AG04449 (cell line): ENCODE measurements around the gene RMND1.
A peak's percentile ranks its signal among the peaks of the same experiment; 100 is the strongest.

Experiments used
- CTCF ChIA-PET: fragments of 350-600 bp; formaldehyde crosslinking; extraction: SDS; loops from one replicate; lab custom pipeline; 2021; ENCODE audit warnings: antibody characterized with exemption; lab: Yijun Ruan, JAX
- POLR2A ChIA-PET: fragments of 400-600, 350-600 bp; formaldehyde crosslinking; extraction: SDS; loops from one replicate; lab custom pipeline; 2020; ENCODE audit warnings: antibody characterized with exemption, inconsistent platforms; lab: Yijun Ruan, JAX
- DNase-seq: peaks from one replicate; pipeline ENCODE4 v3.0.0-alpha.2; 2010; ENCODE audit warnings: low read depth, low spot score
- H3K4me3 ChIP-seq: 2 replicates; pipeline ENCODE4 v1.5.1; 2011; ENCODE audit warnings: low read depth, mild to moderate bottlenecking, control low read depth, low read length
- CTCF ChIP-seq: IDR thresholded peaks from one replicate; pipeline ENCODE4 v1.5.1; 2011; ENCODE audit warnings: mild to moderate bottlenecking, moderate library complexity, low read length, control low read depth, inconsistent platforms; ENCODE audit not compliant: insufficient read depth; ENCODE audit errors: missing control alignments

RMND1 gene

DNA sequence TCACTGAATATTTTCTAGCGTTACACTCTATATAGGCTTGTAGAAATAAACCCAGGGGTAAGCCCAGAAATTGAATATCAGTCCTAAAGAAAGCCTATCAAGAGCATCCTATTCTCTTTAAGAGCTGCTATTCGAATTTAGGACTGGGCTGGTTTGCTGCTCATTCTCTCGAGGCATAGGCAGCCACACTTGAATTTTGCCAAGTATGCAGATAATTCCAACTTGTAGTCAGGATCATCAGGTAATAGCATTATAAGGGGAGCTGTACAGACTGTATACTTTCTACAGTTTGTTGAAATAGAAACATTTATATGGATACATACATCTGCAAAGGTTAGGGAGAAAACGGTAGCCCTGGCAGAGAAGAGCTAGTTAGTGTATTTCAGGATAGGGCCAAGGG lies 58.5 kb downstream of the RMND1 start:
- peak overlapping the region; percentile 9; the same call in 1 of the 2 replicates for H3K4me3 ChIP-seq
- CTCF ChIA-PET, result interaction anchor here (1.0 to 5.6 kb wide), 2 partner anchors 12 to 41 kb away, joined by 3 to 49 read pairs; no protein-coding TSS in a partner anchor
- POLR2A ChIA-PET, result no interaction called here

GRCh38 chr6:151392427-151392826 lies 59.5 kb downstream of the RMND1 start:
- H3K4me3 ChIP-seq, result peak overlapping the region; percentile 79
- ChIA-PET CTCF (interaction anchor here (1.0 to 5.6 kb wide), 2 partner anchors 13 to 42 kb away, joined by 3 to 49 read pairs; no protein-coding TSS in a partner anchor), POLR2A (no interaction called here)
- no peak for TF ChIP-seq CTCF
- DNase-seq, result no peak

More for the DNA sequence above, 58.5 kb downstream of the RMND1 start:
- TF ChIP-seq CTCF, result no peak
- DNase-seq, result no peak

- CTCF ChIA-PET, result interaction anchor here (1.8 kb wide), 1 partner anchor 14 kb away, joined by 6 read pairs; no protein-coding TSS in a partner anchor
- POLR2A ChIA-PET, result no interaction called here
- H3K4me3 ChIP-seq, result peak within 1 kb of the TSS; percentile 79
- DNase-seq, result no peak
- no peak for TF ChIP-seq CTCF
Observed at GRCh38 chr6:151391471-151392413, 60.2 kb downstream of the RMND1 start, which contains the start of gene ZBTB2. Gene ZBTB2, minus strand, starts transcription at chr6:151391559. Its CDS starts 17,922 bp downstream, at chr6:151373637.

DNA sequence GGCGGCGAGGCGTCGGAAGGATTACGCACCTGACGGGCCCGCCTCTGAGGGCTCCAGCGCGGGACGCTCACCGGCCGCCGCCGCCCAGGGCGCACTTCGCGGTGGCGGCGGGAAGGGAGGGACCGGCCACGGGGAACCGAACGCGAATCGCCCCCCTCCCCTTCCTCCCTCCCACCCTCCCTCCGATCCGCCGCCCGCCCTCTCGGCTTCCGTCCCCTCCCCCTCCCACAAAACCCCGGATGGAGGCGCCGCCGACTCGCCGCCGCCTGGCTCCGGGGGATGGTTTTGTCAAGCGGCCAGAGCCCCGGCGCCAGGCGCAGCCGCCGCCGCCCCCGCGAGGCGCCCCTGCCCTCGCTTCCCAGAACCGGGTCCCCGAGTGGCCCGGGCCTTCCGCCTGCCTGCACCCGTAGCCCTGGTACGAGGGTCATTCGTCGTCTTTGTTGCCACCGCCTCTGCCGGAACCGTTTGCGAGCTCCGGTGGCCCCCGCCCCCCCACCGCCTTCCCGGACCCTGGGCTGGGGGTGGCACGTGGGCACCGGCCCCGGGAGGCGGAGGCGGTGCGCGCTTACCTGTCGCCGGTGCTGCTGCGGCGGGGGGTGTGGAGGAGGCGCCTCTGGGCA lies 61.0 kb downstream of the RMND1 start:
- ChIA-PET CTCF (interaction anchor here (1.8 kb wide), 1 partner anchor 15 kb away, joined by 6 read pairs; no protein-coding TSS in a partner anchor), POLR2A (interaction anchor here (0.6 to 1.7 kb wide), 2 partner anchors 55 to 350 kb away, joined by 3 to 9 read pairs; no protein-coding TSS in a partner anchor)
- peak overlapping the region; percentile 79 for H3K4me3 ChIP-seq
- no peak for DNase-seq
- no peak for TF ChIP-seq CTCF

DNA sequence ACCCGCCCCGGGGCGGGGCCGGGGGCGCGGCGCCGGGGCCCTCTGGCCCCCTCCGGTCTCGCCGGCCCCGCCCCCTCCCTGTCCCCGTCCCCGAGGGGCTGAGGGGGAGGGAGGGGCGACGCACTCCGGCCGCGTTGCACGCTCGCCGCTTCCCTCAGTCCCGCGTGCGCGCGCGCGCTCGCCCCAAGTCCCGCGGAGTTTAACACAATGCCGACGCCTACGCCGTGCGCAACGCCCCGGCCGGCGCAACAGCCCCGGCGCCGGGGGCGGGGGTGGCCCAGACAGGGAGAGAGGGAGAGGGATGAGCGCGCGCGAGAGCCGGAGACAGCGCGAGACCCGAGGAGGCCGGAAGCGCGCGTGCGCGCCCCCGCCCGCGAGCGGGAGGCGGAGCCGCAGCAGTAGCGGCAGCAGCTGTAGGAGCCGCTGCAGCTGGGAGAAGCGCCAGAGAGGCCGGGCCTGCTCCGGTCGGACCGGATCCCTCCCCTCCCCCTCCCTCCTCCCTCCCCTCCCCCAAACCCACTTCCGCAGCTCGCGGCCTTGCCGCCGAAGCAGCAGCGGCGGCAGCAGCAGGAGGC lies 61.6 kb downstream of the RMND1 start:
- TF ChIP-seq CTCF, result no peak
- POLR2A ChIA-PET, result interaction anchor here (0.6 to 1.7 kb wide), 3 partner anchors 55 to 349 kb away, joined by 3 to 9 read pairs (median 8); partner anchors contain the start of gene RMND1
- peak; percentile 77 for DNase-seq
- CTCF ChIA-PET, result interaction anchor here (1.8 kb wide), 1 partner anchor 16 kb away, joined by 6 read pairs; no protein-coding TSS in a partner anchor
- peak overlapping the region; percentile 79 for H3K4me3 ChIP-seq
